ENCODE data around the gene AGPS.

Gene AGPS

DNA sequence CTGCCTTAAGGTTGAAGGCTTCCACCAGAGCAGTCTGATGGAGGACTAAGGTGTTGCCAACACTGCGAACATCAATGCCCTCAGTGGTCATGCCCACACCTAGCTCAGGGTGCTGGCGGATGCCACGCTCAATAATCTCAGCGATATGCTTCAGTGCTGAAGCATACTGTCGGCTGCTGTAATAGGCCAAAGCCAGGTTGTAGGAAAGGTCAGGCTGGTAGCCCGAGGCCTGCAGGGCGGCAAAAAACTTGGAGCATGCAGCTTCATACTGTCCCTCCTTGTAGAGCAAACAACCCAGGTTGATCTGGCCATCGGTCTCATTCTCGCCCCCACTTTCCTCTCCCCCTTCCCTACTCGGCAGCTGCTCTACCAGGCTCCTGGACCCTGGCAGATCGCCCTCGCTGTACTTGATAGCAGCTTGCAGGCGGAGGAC is 159.4 kb downstream of the AGPS start:
- H3K4me3 ChIP-seq (ENCODE audit: low read depth, low read length) = peak overlapping the region; percentile 63
- TF ChIP-seq, protein P1, sequence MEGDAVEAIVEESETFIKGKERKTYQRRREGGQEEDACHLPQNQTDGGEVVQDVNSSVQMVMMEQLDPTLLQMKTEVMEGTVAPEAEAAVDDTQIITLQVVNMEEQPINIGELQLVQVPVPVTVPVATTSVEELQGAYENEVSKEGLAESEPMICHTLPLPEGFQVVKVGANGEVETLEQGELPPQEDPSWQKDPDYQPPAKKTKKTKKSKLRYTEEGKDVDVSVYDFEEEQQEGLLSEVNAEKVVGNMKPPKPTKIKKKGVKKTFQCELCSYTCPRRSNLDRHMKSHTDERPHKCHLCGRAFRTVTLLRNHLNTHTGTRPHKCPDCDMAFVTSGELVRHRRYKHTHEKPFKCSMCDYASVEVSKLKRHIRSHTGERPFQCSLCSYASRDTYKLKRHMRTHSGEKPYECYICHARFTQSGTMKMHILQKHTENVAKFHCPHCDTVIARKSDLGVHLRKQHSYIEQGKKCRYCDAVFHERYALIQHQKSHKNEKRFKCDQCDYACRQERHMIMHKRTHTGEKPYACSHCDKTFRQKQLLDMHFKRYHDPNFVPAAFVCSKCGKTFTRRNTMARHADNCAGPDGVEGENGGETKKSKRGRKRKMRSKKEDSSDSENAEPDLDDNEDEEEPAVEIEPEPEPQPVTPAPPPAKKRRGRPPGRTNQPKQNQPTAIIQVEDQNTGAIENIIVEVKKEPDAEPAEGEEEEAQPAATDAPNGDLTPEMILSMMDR (IDR thresholded peaks at IDR 0.05; ENCODE audit: borderline replicate concordance, insufficient read depth, low read depth, low read length) = no peak

DNA sequence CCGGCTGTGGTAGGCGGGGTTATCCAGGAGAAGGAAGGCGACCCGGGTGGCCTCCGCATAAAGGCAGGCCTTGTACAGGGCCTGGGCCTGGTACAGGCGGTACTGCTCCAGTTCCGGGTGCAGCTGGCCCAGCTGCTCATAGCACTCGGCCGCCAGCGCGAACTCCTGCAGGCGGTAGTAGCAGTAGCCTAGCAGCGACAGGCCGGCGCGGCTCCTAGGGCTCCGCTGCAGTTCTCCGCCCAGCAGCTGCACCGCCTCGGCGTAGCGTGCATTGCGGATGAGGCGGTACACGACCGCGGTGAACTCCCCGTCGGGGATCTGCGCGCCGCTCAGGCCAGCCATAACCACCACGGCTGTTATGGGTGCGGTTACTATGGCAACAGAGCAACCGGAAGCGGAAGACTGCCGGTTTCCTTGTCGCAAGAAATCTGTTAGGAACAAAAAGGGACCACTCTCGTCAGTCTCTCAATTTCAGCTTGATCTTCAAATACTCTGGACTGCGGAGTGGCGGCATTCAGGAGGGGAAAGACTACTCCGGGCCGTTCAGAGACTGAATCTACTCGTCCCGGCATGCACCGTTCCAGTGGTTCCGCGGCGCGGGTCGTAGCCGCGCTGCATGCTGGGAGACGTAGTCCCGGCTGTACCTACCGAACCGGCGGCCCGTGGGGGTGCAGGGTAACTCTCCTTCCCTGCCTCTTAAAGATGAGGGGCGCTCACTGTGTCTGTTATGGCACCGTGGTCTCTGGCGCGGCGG is 160.0 kb downstream of the AGPS start:
- TF ChIP-seq, protein P1 (IDR thresholded peaks at IDR 0.05; ENCODE audit: borderline replicate concordance, insufficient read depth, low read depth, low read length) = 0 out of 2 replicates have a peak, but pooled peaks have one; percentile 1

DNA sequence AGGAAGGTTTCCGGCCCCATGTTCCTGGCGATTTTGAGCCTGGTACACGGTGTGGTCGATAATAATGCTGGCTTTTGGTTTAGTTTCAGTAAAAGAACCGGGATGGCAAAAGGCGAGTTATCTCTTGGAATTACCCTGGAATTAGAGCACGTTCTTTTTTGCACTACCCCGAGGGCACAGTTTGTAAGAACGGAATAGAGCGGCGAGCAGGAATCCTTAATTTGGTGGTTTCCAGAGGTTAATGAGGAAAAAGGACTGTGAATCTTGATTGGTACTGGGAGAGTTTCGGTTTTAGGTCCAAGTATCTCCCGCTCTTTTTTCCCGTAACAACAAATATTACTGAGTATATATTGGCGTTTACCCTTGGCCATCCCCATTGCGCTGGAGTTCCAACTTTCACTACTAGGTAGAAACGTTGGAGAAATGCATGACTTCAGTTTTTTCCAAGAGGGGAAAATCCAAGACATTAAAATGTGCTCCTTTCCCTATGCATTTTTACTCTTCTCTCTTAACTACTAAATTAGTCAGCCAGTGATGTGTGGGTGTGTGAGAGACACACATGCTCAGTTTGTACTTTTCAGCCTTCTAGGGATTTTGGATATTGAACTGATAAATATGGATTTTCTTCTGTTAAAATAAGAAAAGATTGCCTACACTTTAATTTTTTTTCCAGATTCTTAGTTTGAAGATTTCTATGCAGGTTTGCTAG is 160.8 kb downstream of the AGPS start:
- TF ChIP-seq, protein P1 (IDR thresholded peaks at IDR 0.05; ENCODE audit: borderline replicate concordance, insufficient read depth, low read depth, low read length) = no peak

More for the DNA sequence above, 160.0 kb downstream of the AGPS start:
- H3K4me3 ChIP-seq (ENCODE audit: low read depth, low read length) = peak overlapping the region; percentile 63

DNA sequence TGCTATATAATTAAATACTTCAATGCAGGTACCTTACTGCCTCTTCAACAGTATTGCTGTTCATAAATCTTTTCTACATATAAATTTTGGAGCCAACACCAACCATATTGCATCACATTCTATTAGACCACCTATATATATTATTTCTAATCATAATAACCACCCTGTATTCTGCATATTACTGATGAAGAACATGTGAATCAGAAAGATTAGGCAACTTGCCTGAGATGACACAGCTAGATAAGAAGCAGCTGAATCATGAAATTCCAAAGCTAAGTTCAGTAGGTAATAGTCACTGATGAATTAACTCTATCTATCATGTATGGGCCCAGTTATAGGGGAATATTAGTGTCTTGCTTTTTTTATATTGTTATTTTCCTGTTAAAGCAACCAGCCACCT is 161.8 kb downstream of the AGPS start:
- TF ChIP-seq, protein P1 (IDR thresholded peaks at IDR 0.05; ENCODE audit: borderline replicate concordance, insufficient read depth, low read depth, low read length) = no peak
- H3K4me3 ChIP-seq (ENCODE audit: low read depth, low read length) = no peak overlapping the region

More for the DNA sequence above, 160.8 kb downstream of the AGPS start:
- peak overlapping the region; percentile 63 for H3K4me3 ChIP-seq (ENCODE audit: low read depth, low read length)

DNA sequence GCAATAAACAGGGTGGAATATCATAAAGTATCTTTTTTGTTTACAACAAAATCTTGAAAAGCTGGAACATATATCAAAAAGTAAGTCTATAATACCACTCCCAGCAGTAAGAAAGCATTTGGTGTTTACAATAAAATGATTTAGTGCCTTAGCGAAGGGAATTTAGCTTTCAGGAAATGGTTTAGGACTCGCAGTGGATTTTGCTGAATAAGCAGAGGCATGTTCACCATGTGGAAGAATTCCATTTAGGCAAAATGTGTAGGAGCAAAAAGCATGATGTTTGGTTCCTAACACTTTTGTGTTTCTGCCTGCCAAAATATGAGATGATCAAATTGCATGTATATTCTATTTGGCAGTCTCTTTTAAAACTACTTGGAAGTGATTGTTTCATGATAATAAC is 163.6 kb downstream of the AGPS start:
- H3K4me3 ChIP-seq (ENCODE audit: low read depth, low read length) = no peak overlapping the region
- TF ChIP-seq, protein P1 (IDR thresholded peaks at IDR 0.05; ENCODE audit: borderline replicate concordance, insufficient read depth, low read depth, low read length) = no peak

DNA sequence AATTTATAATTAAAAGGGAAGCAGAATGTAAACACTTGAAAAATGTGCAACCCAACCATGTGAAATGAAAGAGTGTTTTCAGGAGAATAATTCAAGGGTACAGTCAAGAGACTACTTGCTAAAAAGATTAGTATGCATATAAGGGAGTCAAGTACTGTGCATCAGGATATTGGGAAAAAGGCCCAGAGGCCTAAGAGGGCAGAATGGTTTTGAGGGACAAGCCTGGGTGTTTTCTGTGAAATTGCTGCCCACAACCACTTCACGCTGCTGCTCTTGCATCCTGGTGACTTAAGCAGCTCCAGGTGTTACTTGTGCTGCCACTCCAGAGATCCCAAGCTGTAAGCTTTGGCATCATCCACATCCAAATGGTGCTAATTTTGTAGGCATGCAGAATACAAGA is 165.2 kb downstream of the AGPS start:
- no peak overlapping the region for H3K4me3 ChIP-seq (ENCODE audit: low read depth, low read length)
- TF ChIP-seq, protein P1 (IDR thresholded peaks at IDR 0.05; ENCODE audit: borderline replicate concordance, insufficient read depth, low read depth, low read length) = no peak
